Keratinocyte (primary cell): ENCODE data around the gene HHIPL1. TPM values are rescaled to one million over a fixed set of nuclear protein-coding genes. Genes with fewer than 3 reads are reported as not detected.

Experiments
- DNase-seq: peaks from one replicate; pipeline ENCODE4 v3.0.0-alpha.2; 2011; ENCODE audit warnings: low read depth, missing footprints, low spot score
- FAIRE-seq: peaks from 2 replicates; lab custom pipeline; 2011; peaks lifted over from hg19 to GRCh38; lab: Jason Lieb, UNC
- H2AFZ ChIP-seq: 2 replicates; pipeline ENCODE4 v1.6.0; 2012; ENCODE audit warnings: low read length, control low read depth, inconsistent platforms; ENCODE audit not compliant: control insufficient read depth
- H3K27ac ChIP-seq: 2 replicates; pipeline ENCODE4 v1.5.1; 2011; ENCODE audit warnings: low read length; ENCODE audit not compliant: control insufficient read depth, insufficient read depth
- H3K27me3 ChIP-seq: 3 replicates; pipeline ENCODE4 v1.6.0; 2011; ENCODE audit warnings: low read length; ENCODE audit not compliant: control insufficient read depth, insufficient read depth; ENCODE audit errors: extremely low read depth
- H3K36me3 ChIP-seq, 2 experiments: 2 replicates in 1 of 2; 3 replicates in 1 of 2; pipeline ENCODE4 v1.5.1; 2011; ENCODE audit warnings: low read length in 2 of 2, mild to moderate bottlenecking in 1 of 2; ENCODE audit not compliant: control insufficient read depth in 2 of 2, insufficient read depth in 2 of 2; ENCODE audit errors: extremely low read depth in 1 of 2
- H3K4me1 ChIP-seq: 3 replicates; pipeline ENCODE4 v1.5.1; 2011; ENCODE audit warnings: low read length; ENCODE audit not compliant: control insufficient read depth, insufficient read depth; ENCODE audit errors: extremely low read depth
- H3K4me2 ChIP-seq: 3 replicates; pipeline ENCODE4 v1.6.0; 2011; ENCODE audit warnings: low read depth, low read length; ENCODE audit not compliant: control insufficient read depth, insufficient read depth; ENCODE audit errors: extremely low read depth
- H3K4me3 ChIP-seq, 3 experiments: fragments of 200-600 bp in 1 of 3; sonication (generic) in 1 of 3; 2 replicates in 2 of 3; 3 replicates in 1 of 3; pipeline ENCODE4 v1.5.1; 2011 to 2016; ENCODE audit warnings: low read length in 3 of 3, mild to moderate bottlenecking in 3 of 3, control low read depth in 2 of 3, inconsistent platforms in 1 of 3, low read depth in 1 of 3, mixed read lengths in 1 of 3, mixed run types in 1 of 3, moderate library complexity in 1 of 3; ENCODE audit not compliant: control insufficient read depth in 2 of 3, insufficient read depth in 2 of 3; ENCODE audit errors: extremely low read depth in 1 of 3
- H3K79me2 ChIP-seq: 2 replicates; pipeline ENCODE4 v1.6.0; 2012; ENCODE audit warnings: low read length; ENCODE audit not compliant: control insufficient read depth, insufficient read depth
- H3K9ac ChIP-seq: 3 replicates; pipeline ENCODE4 v1.6.0; 2011; ENCODE audit warnings: low read length; ENCODE audit not compliant: control insufficient read depth, insufficient read depth; ENCODE audit errors: extremely low read depth
- H3K9me1 ChIP-seq: 3 replicates; pipeline ENCODE4 v1.6.0; 2011; ENCODE audit warnings: low read length; ENCODE audit not compliant: control insufficient read depth, insufficient read depth; ENCODE audit errors: extremely low read depth
- H3K9me3 ChIP-seq: 2 replicates; pipeline ENCODE4 v1.5.1; 2012; ENCODE audit warnings: low read depth, low read length; ENCODE audit not compliant: control insufficient read depth
- H4K20me1 ChIP-seq: 3 replicates; pipeline ENCODE4 v1.6.0; 2011; ENCODE audit warnings: low read length; ENCODE audit not compliant: control insufficient read depth, insufficient read depth; ENCODE audit errors: extremely low read depth
- EZH2 ChIP-seq: IDR thresholded peaks from one replicate; pipeline ENCODE4 v1.6.1; 2012; ENCODE audit warnings: inconsistent platforms, mild to moderate bottlenecking, low read length, moderate library complexity
- dilution Hi-C: fragments of 300-500 bp; cut with MboI; formaldehyde crosslinking; loops from one replicate; pipeline ENCODE4 v1.7.0; 2020; ENCODE audit warnings: low sequenced_read_pairs; ENCODE audit not compliant: extremely low pct_ligation_motif_present
- polyA plus RNA-seq, 5 experiments: library from polyadenylated mRNA; depleted of rRNA in 3 of 5; stranded (reverse) in 3 of 5; stranded (forward) in 1 of 5; unstranded in 1 of 5; fragments of >200 nt; gene quantifications; 1 replicate in 1 of 5; 2 replicates in 3 of 5; 3 replicates in 1 of 5; pipeline versions ENCODE4 v1.2.1 to v1.2.3, GENCODE V29; 2011 to 2012; ENCODE audit warnings: missing spikeins in 2 of 5, low read depth in 1 of 5, low replicate concordance in 1 of 5
- TF ChIP-seq, protein P1 (sequence below), 3 experiments: IDR thresholded peaks in 1 of 3; conservative IDR thresholded peaks in 1 of 3; optimal IDR thresholded peaks in 1 of 3; 2 replicates in 2 of 3; 3 replicates in 1 of 3; pipeline versions ENCODE3 to v1.5.1; 2011; ENCODE audit warnings: low read length in 3 of 3, mild to moderate bottlenecking in 3 of 3, moderate library complexity in 2 of 3, control low read depth in 1 of 3, inconsistent platforms in 1 of 3; ENCODE audit not compliant: insufficient read depth in 2 of 3; ENCODE audit errors: extremely low read depth in 1 of 3

The HHIPL1 gene
- polyA plus RNA-seq, 1 donor (not counting 4 experiments of a cell fraction or from before 2014, with no cell fraction given), result 0.08 TPM

DNA sequence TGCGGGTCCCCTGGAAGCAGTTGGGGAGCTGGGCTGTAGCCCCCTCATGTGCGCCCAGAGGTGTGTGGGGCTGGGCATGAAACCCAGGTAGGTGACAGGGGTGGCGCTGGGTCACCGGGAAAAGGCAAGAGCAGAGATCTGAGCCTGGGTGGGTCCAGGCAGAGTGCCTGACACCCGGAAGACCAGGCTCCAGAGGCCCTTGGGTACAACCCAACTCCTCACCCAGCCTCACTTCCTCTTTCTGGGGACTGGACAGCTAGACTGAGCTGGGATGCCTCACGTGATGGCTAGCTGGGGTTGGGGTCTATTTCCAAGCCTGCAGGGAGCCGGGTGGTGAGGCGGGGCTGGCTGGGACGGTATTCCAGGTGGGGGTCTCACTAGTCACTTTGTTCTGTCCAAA, 22.9 kb downstream of the HHIPL1 start:
- Histone ChIP-seq H3K9me3 (no peaks in the 10 kb centered on the region), H4K20me1 (no peaks in the 10 kb centered on the region), H3K4me3 (no peak overlapping the region), H3K4me2 (no peak overlapping the region), H3K27me3 (peaks cover 23% of the 10 kb centered on the region), H3K9ac (no peak overlapping the region), H3K9me1 (no peaks in the 10 kb centered on the region), H3K4me1 (no peaks in the 10 kb centered on the region), H3K27ac (no peak overlapping the region), H2AFZ (no peak overlapping the region), H3K79me2 (no peaks in the 10 kb centered on the region), H3K36me3 (no peaks in the 10 kb centered on the region)
- TF ChIP-seq EZH2, result no peak
- TF ChIP-seq, protein P1, sequence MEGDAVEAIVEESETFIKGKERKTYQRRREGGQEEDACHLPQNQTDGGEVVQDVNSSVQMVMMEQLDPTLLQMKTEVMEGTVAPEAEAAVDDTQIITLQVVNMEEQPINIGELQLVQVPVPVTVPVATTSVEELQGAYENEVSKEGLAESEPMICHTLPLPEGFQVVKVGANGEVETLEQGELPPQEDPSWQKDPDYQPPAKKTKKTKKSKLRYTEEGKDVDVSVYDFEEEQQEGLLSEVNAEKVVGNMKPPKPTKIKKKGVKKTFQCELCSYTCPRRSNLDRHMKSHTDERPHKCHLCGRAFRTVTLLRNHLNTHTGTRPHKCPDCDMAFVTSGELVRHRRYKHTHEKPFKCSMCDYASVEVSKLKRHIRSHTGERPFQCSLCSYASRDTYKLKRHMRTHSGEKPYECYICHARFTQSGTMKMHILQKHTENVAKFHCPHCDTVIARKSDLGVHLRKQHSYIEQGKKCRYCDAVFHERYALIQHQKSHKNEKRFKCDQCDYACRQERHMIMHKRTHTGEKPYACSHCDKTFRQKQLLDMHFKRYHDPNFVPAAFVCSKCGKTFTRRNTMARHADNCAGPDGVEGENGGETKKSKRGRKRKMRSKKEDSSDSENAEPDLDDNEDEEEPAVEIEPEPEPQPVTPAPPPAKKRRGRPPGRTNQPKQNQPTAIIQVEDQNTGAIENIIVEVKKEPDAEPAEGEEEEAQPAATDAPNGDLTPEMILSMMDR (optimal IDR thresholded peaks at IDR 0.05 in 1 of 3, IDR thresholded peaks at IDR 0.05 in 1 of 3, conservative IDR thresholded peaks at IDR 0.05 in 1 of 3; ENCODE audit: extremely low read depth in 1 of 3, insufficient read depth in 2 of 3, low read length in 3 of 3), result no peak
- FAIRE-seq (no peak), DNase-seq (no peak)
- dilution Hi-C loops, result no loop called here

DNA sequence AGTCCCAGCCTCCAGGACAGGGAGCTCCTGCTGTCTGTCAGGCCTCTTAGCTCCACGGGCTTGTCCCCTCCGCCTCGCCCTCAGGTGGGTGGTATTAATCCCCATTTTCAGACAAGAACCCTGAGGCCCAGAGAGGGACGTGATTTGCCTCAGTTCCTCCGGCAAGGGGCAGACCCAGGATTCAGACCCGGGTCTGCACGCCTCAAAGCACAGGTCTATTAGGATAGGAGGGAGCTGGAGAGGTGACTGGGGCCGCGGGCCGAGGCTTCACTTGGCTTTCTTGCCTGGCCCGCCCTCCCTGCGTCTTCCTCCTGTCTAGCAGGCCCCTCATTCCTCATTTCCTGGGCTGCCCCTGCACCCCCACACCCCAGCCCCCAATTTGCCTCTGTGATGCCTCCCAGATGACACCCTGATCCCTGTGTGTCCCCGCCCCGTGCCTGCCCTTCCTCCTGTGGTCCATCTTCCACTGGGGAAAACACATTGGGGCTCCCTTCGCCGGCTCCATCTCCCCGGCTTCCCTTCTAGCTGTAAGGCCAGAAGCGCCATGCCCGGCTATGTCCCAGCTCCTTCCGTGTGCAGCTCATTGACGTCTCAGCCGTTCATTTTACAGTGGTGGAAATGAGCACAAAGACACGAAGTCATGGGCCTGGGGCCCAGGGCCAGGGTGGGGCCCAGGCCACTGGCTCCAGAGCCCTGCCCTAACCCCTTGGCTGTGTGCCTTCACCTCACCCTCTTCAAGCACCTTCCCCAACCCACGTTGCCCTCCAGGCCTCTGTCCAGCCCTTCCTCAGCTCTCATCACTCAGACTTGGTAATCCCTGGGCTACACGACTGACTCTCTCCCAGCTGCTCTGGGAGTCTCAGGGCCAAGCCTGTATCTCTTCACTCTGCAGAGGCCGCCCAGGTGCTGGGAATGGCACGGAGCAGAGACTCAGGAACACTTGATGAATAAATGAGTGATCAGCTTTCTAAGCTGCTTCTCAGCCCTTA, 23.7 kb downstream of the HHIPL1 start:
- Histone ChIP-seq H3K9me3 (no peaks in the 10 kb centered on the region), H3K9ac (no peak overlapping the region), H3K79me2 (no peaks in the 10 kb centered on the region), H2AFZ (no peak overlapping the region), H3K4me3 (no peak overlapping the region), H3K36me3 (no peaks in the 10 kb centered on the region), H4K20me1 (no peaks in the 10 kb centered on the region), H3K9me1 (no peaks in the 10 kb centered on the region), H3K4me1 (no peaks in the 10 kb centered on the region), H3K27ac (no peak overlapping the region), H3K27me3 (peaks cover 20% of the 10 kb centered on the region), H3K4me2 (no peak overlapping the region)
- TF ChIP-seq EZH2, result no peak
- TF ChIP-seq, protein P1 (optimal IDR thresholded peaks at IDR 0.05 in 1 of 3, IDR thresholded peaks at IDR 0.05 in 1 of 3, conservative IDR thresholded peaks at IDR 0.05 in 1 of 3; ENCODE audit: extremely low read depth in 1 of 3, insufficient read depth in 2 of 3, low read length in 3 of 3), result no peak
- DNase-seq, result no peak
- FAIRE-seq, result no peak
- dilution Hi-C loops, result no loop called here
